Measurements from ENCODE around the gene HNRNPUL1.
"Not testable (repeated sequence)": the region's sequence is repeated elsewhere in the genome, so short reads cannot be mapped to it uniquely, and the experiment has no call there.

GRCh38 chr19:41346916-41347315 is 82.7 kb downstream of the HNRNPUL1 start:
- not testable (repeated sequence) for TF ChIP-seq POLR2A, POLR2AphosphoS5, POU2F2, TAF1 (IDR thresholded peaks at IDR 0.05; ENCODE audit: low read depth, low read length)

Data from GM12891 (cell line).